Neural crest cell (in vitro differentiated cells): Measurements from ENCODE around the gene SERPINB7. TPM values are rescaled to one million over a fixed set of nuclear protein-coding genes. Genes with fewer than 3 reads are reported as not detected.
A peak's percentile ranks its signal among the peaks of the same experiment; 100 is the strongest.

ENCODE experiments used
- DNase-seq: peaks from one replicate; pipeline ENCODE4 v3.0.0; 2021; ENCODE audit warnings: low read depth, mixed read lengths, low spot score
- H3K27ac Mint-ChIP-seq: one replicate; pipeline ENCODE4 v1.8.0; 2021; ENCODE audit warnings: mild to moderate bottlenecking, mixed read lengths; ENCODE audit not compliant: unreplicated experiment
- H3K27me3 Mint-ChIP-seq: 2 replicates; pipeline ENCODE4 v1.8.0; 2021; ENCODE audit warnings: low read depth, mild to moderate bottlenecking, mixed read lengths
- H3K36me3 Mint-ChIP-seq: 2 replicates; pipeline ENCODE4 v1.8.0; 2021; ENCODE audit warnings: low read depth, mild to moderate bottlenecking, mixed read lengths
- H3K4me1 Mint-ChIP-seq: 2 replicates; pipeline ENCODE4 v1.8.0; 2021; ENCODE audit warnings: mixed read lengths
- H3K4me3 Mint-ChIP-seq: one replicate; pipeline ENCODE4 v1.8.0; 2021; ENCODE audit warnings: mild to moderate bottlenecking, mixed read lengths
- H3K9me3 Mint-ChIP-seq: 2 replicates; pipeline ENCODE4 v1.8.0; 2021; ENCODE audit warnings: mixed read lengths
- CTCF ChIP-seq: fragments of 200-600 bp; sonication (generic); conservative IDR thresholded peaks from 2 replicates; pipeline ENCODE4 v1.5.0; 2021; ENCODE audit warnings: antibody characterized with exemption, mild to moderate bottlenecking
- total RNA-seq: library from RNA; stranded (reverse); gene quantifications from 2 replicates; pipeline ENCODE4 v1.2.1, GENCODE V29; 2021

Gene SERPINB7
- total RNA-seq, 1 donor from 2014 or later = not detected

- no peaks in the 10 kb centered on the region for H3K4me1 Mint-ChIP-seq
Observed at GRCh38 chr18:63823516-63824219, 48.5 kb downstream of the SERPINB7 start.

GRCh38 chr18:63824220-63824525 is 49.0 kb downstream of the SERPINB7 start:
- no peak overlapping the region for H3K27ac Mint-ChIP-seq
- H3K4me1 Mint-ChIP-seq = no peaks in the 10 kb centered on the region
- peaks cover 4% of the 10 kb centered on the region for H3K9me3 Mint-ChIP-seq
- H3K27me3 Mint-ChIP-seq = no peaks in the 10 kb centered on the region
- TF ChIP-seq CTCF = no peak
- H3K4me3 Mint-ChIP-seq = no peak overlapping the region
- no peaks in the 10 kb centered on the region for H3K36me3 Mint-ChIP-seq
- no peak for DNase-seq

More at GRCh38 chr18:63823516-63824219, 48.5 kb downstream of the SERPINB7 start:
- no peak overlapping the region for H3K27ac Mint-ChIP-seq
- H3K36me3 Mint-ChIP-seq = no peaks in the 10 kb centered on the region
- DNase-seq = peak; percentile 9
- H3K27me3 Mint-ChIP-seq = no peaks in the 10 kb centered on the region
- peak; percentile 59 for TF ChIP-seq CTCF
- H3K4me3 Mint-ChIP-seq = no peak overlapping the region
- H3K9me3 Mint-ChIP-seq = peaks cover 4% of the 10 kb centered on the region

- Mint-ChIP-seq H3K4me1 (no peaks in the 10 kb centered on the region), H3K27ac (no peak overlapping the region), H3K27me3 (no peaks in the 10 kb centered on the region), H3K9me3 (peaks cover 4% of the 10 kb centered on the region), H3K4me3 (no peak overlapping the region), H3K36me3 (no peaks in the 10 kb centered on the region)
- no peak for TF ChIP-seq CTCF
- no peak for DNase-seq
Observed at GRCh38 chr18:63828120-63828519, 52.9 kb downstream of the SERPINB7 start.

GRCh38 chr18:63828656-63829055 is 53.4 kb downstream of the SERPINB7 start:
- no peak overlapping the region for H3K4me3 Mint-ChIP-seq
- H3K36me3 Mint-ChIP-seq = no peaks in the 10 kb centered on the region
- H3K4me1 Mint-ChIP-seq = no peaks in the 10 kb centered on the region
- H3K27me3 Mint-ChIP-seq = no peaks in the 10 kb centered on the region
- H3K9me3 Mint-ChIP-seq = peaks cover 4% of the 10 kb centered on the region
- DNase-seq = no peak
- TF ChIP-seq CTCF = no peak
- H3K27ac Mint-ChIP-seq = no peak overlapping the region

GRCh38 chr18:63829886-63830285 is 54.7 kb downstream of the SERPINB7 start:
- H3K27me3 Mint-ChIP-seq = no peaks in the 10 kb centered on the region
- no peak overlapping the region for H3K4me3 Mint-ChIP-seq
- no peak for TF ChIP-seq CTCF
- H3K27ac Mint-ChIP-seq = no peak overlapping the region
- no peak for DNase-seq
- H3K36me3 Mint-ChIP-seq = no peaks in the 10 kb centered on the region
- no peaks in the 10 kb centered on the region for H3K9me3 Mint-ChIP-seq
- no peaks in the 10 kb centered on the region for H3K4me1 Mint-ChIP-seq
